ENCODE data around the gene SLC6A15. TPM values are rescaled to one million over a fixed set of nuclear protein-coding genes. Genes with fewer than 3 reads are reported as not detected.
A peak's percentile ranks its signal among the peaks of the same experiment; 100 is the strongest.

The SLC6A15 gene
- total and polyA plus RNA-seq, 2 experiments from 2014 or later: 1.0 to 1.2 TPM

DNA sequence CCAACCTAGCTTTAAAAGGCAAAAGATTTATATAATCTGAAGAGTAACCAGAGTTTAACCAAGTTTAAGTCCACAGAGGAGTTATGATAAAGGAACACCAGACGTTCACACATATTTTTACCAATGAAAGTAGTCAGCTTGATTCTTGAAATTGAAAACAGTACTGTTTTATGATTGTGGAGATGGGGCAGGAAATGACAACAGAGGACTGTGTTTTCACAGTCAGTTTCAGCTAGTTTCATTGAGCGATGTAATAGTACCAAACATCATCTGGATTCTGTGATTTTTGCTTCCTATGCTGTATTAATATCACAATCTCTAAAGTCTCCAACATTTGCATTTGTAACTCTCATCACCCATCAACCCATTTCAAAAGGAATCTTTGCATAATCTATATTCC, 34.2 kb upstream of the SLC6A15 start:
- Histone ChIP-seq H3K36me3 (no peaks in the 10 kb centered on the region), H3K9me3 (ENCODE audit: low read depth) (no peaks in the 10 kb centered on the region), H3K27ac (no peak overlapping the region), H3K27me3 (no peaks in the 10 kb centered on the region), H3K4me1 (ENCODE audit: low read depth) (no peaks in the 10 kb centered on the region), H3K4me3 (no peak overlapping the region)
- TF ChIP-seq, protein P1, sequence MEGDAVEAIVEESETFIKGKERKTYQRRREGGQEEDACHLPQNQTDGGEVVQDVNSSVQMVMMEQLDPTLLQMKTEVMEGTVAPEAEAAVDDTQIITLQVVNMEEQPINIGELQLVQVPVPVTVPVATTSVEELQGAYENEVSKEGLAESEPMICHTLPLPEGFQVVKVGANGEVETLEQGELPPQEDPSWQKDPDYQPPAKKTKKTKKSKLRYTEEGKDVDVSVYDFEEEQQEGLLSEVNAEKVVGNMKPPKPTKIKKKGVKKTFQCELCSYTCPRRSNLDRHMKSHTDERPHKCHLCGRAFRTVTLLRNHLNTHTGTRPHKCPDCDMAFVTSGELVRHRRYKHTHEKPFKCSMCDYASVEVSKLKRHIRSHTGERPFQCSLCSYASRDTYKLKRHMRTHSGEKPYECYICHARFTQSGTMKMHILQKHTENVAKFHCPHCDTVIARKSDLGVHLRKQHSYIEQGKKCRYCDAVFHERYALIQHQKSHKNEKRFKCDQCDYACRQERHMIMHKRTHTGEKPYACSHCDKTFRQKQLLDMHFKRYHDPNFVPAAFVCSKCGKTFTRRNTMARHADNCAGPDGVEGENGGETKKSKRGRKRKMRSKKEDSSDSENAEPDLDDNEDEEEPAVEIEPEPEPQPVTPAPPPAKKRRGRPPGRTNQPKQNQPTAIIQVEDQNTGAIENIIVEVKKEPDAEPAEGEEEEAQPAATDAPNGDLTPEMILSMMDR (IDR thresholded peaks at IDR 0.05; ENCODE audit: low read depth, low read length): no peak
- DNase-seq (ENCODE audit: low read depth in 1 of 2, low spot score in 1 of 2): no peak

DNA sequence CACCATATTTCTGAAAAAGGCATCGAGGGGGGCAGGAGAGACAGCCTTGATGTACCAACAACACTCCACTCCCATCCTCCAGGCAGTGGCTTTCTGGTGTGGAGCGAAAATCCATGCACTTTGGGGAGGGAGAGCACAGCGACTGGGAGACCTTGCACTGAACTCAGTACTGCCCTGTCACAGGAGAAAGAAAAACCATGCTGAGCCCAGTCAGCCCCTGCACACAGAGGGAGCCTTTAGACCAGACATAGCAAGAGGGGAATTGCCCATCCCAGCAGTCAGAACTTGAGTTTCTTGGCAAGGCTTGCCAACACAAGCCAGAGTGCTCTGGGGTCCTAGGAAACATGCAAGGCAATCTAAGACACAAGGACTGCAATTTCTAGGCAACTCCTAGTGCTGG, 24.8 kb upstream of the SLC6A15 start:
- H3K27me3 ChIP-seq: no peaks in the 10 kb centered on the region
- no peaks in the 10 kb centered on the region for H3K4me1 ChIP-seq (ENCODE audit: low read depth)
- no peak for DNase-seq (ENCODE audit: low read depth in 1 of 2, low spot score in 1 of 2)
- no peaks in the 10 kb centered on the region for H3K9me3 ChIP-seq (ENCODE audit: low read depth)
- no peak overlapping the region for H3K4me3 ChIP-seq
- no peak overlapping the region for H3K27ac ChIP-seq
- H3K36me3 ChIP-seq: no peaks in the 10 kb centered on the region
- TF ChIP-seq, protein P1 (IDR thresholded peaks at IDR 0.05; ENCODE audit: low read depth, low read length): no peak

DNA sequence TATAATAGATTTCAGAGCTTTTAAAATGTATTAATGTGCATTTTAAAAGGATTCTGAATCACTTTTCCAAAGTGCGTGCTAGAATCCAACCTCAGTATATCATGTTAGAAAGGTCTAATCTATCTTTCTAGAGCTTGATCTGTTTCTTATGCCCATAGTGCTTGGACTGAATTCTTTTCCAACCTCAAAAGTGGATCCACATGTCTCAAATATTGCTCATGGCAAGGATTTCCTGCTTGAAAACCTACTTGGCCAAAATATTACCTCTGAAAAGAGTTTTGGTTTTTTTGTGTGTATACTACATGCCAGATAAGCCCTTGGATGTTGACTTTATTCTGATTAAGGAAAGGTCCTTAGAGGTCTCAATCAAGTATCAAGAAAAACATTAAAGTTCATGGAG, 16.9 kb upstream of the SLC6A15 start:
- H3K27me3 ChIP-seq: peaks cover 5% of the 10 kb centered on the region
- H3K36me3 ChIP-seq: no peaks in the 10 kb centered on the region
- no peak overlapping the region for H3K27ac ChIP-seq
- DNase-seq (ENCODE audit: low read depth in 1 of 2, low spot score in 1 of 2): no peak
- TF ChIP-seq, protein P1 (IDR thresholded peaks at IDR 0.05; ENCODE audit: low read depth, low read length): no peak
- H3K9me3 ChIP-seq (ENCODE audit: low read depth): no peaks in the 10 kb centered on the region
- H3K4me1 ChIP-seq (ENCODE audit: low read depth): no peaks in the 10 kb centered on the region
- no peak overlapping the region for H3K4me3 ChIP-seq

DNA sequence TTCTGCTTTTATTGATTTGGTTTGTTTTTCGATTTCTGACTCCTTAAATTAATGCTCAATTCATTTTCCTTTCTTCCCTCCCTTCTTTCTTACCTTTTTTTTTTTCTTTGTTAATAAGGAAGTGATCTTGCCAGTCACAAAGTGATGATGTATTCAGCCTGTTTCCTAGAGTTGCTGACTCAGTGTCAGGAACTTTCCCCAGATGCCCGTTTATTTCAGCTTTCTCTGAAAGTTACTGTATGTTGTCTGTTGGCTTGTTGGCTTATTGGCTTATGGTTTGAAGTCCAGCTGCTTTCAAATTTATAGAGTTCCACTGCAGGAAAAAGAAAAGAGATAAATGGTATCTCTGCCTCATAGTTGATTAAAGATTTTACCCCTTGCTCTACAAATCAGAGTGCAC, 12.4 kb upstream of the SLC6A15 start:
- TF ChIP-seq, protein P1 (IDR thresholded peaks at IDR 0.05; ENCODE audit: low read depth, low read length): no peak
- Histone ChIP-seq H3K27me3 (peaks cover 7% of the 10 kb centered on the region), H3K27ac (no peak overlapping the region), H3K36me3 (no peaks in the 10 kb centered on the region), H3K9me3 (ENCODE audit: low read depth) (no peaks in the 10 kb centered on the region), H3K4me3 (no peak overlapping the region), H3K4me1 (ENCODE audit: low read depth) (no peaks in the 10 kb centered on the region)
- peak in 1 of 2 donors; percentile 41 for DNase-seq (ENCODE audit: low read depth in 1 of 2, low spot score in 1 of 2)

DNA sequence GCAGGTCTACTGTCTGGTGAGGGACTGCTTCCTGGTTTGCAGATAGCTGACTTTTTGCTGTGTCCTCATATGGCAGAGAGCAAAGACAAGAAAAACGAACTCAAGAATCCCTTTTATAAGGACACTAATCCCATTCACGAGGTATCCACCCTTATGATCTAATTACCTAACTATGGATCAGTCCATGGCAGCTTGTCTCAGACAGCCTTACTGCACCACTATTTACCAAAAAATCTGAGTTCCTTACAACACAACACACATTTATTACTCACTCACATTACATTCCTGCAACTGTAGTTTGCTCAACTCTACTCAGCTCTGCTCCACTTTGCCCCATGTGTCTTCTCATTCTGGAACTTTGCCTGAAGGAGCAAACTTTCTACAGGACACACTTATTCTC, 10.1 kb upstream of the SLC6A15 start:
- peak in 1 of 2 donors; percentile 11 for DNase-seq (ENCODE audit: low read depth in 1 of 2, low spot score in 1 of 2)
- no peak overlapping the region for H3K4me3 ChIP-seq
- H3K27me3 ChIP-seq: peaks cover 7% of the 10 kb centered on the region
- no peaks in the 10 kb centered on the region for H3K9me3 ChIP-seq (ENCODE audit: low read depth)
- H3K27ac ChIP-seq: no peak overlapping the region
- H3K36me3 ChIP-seq: no peaks in the 10 kb centered on the region
- no peaks in the 10 kb centered on the region for H3K4me1 ChIP-seq (ENCODE audit: low read depth)
- TF ChIP-seq, protein P1 (IDR thresholded peaks at IDR 0.05; ENCODE audit: low read depth, low read length): no peak

- no peaks in the 10 kb centered on the region for H3K36me3 ChIP-seq
Measured at GRCh38 chr12:84920331-84920730, 7.7 kb upstream of the SLC6A15 start.

More at GRCh38 chr12:84920331-84920730, 7.7 kb upstream of the SLC6A15 start:
- peak in 1 of 2 donors; percentile 12 for DNase-seq (ENCODE audit: low read depth in 1 of 2, low spot score in 1 of 2)
- Histone ChIP-seq H3K27me3 (peaks cover 2% of the 10 kb centered on the region), H3K4me3 (no peak overlapping the region), H3K9me3 (ENCODE audit: low read depth) (no peaks in the 10 kb centered on the region), H3K27ac (no peak overlapping the region), H3K4me1 (ENCODE audit: low read depth) (no peaks in the 10 kb centered on the region)
- TF ChIP-seq, protein P1 (IDR thresholded peaks at IDR 0.05; ENCODE audit: low read depth, low read length): no peak
